Neuronal stem cell (in vitro differentiated cells): Measurements from ENCODE around the gene FOXF2.
"Not testable (repeated sequence)": the region's sequence is repeated elsewhere in the genome, so short reads cannot be mapped to it uniquely, and the experiment has no call there.

Experiments
- DNase-seq: peaks from one replicate; pipeline ENCODE4 v3.0.0-alpha.2; 2013; ENCODE audit warnings: low spot score
- H2AFZ ChIP-seq: one replicate; pipeline ENCODE4 v1.6.1; 2013; ENCODE audit warnings: mild to moderate bottlenecking, low read length, inconsistent platforms
- H2AK5ac ChIP-seq: 2 replicates; pipeline ENCODE4 v1.6.1; 2013; ENCODE audit warnings: low read depth, mild to moderate bottlenecking, inconsistent platforms, low read length, moderate library complexity, mixed read lengths
- H2BK120ac ChIP-seq: 2 replicates; pipeline ENCODE4 v1.6.1; 2013; ENCODE audit warnings: low read depth, mild to moderate bottlenecking, inconsistent platforms, low read length, moderate library complexity, mixed read lengths
- H2BK12ac ChIP-seq: one replicate; pipeline ENCODE4 v1.6.1; 2013; ENCODE audit warnings: low read length, inconsistent platforms
- H2BK15ac ChIP-seq: 2 replicates; pipeline ENCODE4 v1.6.1; 2013; ENCODE audit warnings: mild to moderate bottlenecking, low read length, inconsistent platforms, mixed read lengths
- H2BK5ac ChIP-seq: one replicate; pipeline ENCODE4 v1.6.1; 2013; ENCODE audit warnings: inconsistent platforms, mild to moderate bottlenecking, low read length, moderate library complexity
- H3K14ac ChIP-seq: one replicate; pipeline ENCODE4 v1.6.1; 2013; ENCODE audit warnings: low read length, inconsistent platforms
- H3K18ac ChIP-seq: 2 replicates; pipeline ENCODE4 v1.6.1; 2013; ENCODE audit warnings: low read length, inconsistent platforms
- H3K23ac ChIP-seq: 2 replicates; pipeline ENCODE4 v1.6.1; 2013; ENCODE audit warnings: low read depth, mild to moderate bottlenecking, mixed read lengths, low read length, inconsistent platforms; ENCODE audit not compliant: poor library complexity
- H3K27ac ChIP-seq: replicated peaks from 3 replicates; pipeline ENCODE4 v1.5.1; 2013; ENCODE audit warnings: low read length, inconsistent platforms
- H3K27me3 ChIP-seq, 3 experiments: 2 replicates each; pipeline ENCODE4 v1.6.1; 2013; ENCODE audit warnings: low read length in 3 of 3, mild to moderate bottlenecking in 2 of 3, inconsistent platforms in 1 of 3, low read depth in 1 of 3, mixed read lengths in 1 of 3, moderate library complexity in 1 of 3; ENCODE audit not compliant: control insufficient read depth in 3 of 3, insufficient read depth in 3 of 3
- H3K36me3 ChIP-seq, 2 donors: replicated peaks in 1 of 2; 2 replicates each; pipeline ENCODE4 v1.6.1; 2013; ENCODE audit warnings: low read length in 2 of 2; ENCODE audit not compliant: control insufficient read depth in 2 of 2, insufficient read depth in 2 of 2
- H3K4ac ChIP-seq: 2 replicates; pipeline ENCODE4 v1.6.1; 2013; ENCODE audit warnings: inconsistent platforms, mild to moderate bottlenecking, low read length, moderate library complexity
- H3K4me1 ChIP-seq, 2 donors: 1 replicate in 1 of 2; 2 replicates in 1 of 2; pipeline ENCODE4 v1.6.1; 2013; ENCODE audit warnings: low read length in 2 of 2, low read depth in 1 of 2; ENCODE audit not compliant: control insufficient read depth in 2 of 2, insufficient read depth in 1 of 2
- H3K4me2 ChIP-seq: one replicate; pipeline ENCODE4 v1.6.1; 2013; ENCODE audit warnings: mild to moderate bottlenecking, low read length, inconsistent platforms; ENCODE audit not compliant: insufficient read depth, poor library complexity, severe bottlenecking
- H3K4me3 ChIP-seq, 2 donors: 2 replicates each; pipeline ENCODE4 v1.5.1; 2013; ENCODE audit warnings: low read length in 2 of 2, mild to moderate bottlenecking in 2 of 2, inconsistent platforms in 1 of 2, moderate library complexity in 1 of 2
- H3K79me1 ChIP-seq: one replicate; pipeline ENCODE4 v1.6.1; 2013; ENCODE audit warnings: low read depth, mild to moderate bottlenecking, inconsistent platforms, low read length, moderate library complexity
- H3K9ac ChIP-seq: one replicate; pipeline ENCODE4 v1.6.1; 2013; ENCODE audit warnings: mild to moderate bottlenecking, low read depth, low read length, inconsistent platforms; ENCODE audit not compliant: poor library complexity
- H3K9me3 ChIP-seq, 2 donors: replicated peaks in 1 of 2; 2 replicates each; pipeline versions ENCODE3 to v1.6.1; 2013; ENCODE audit warnings: low read length in 2 of 2, mild to moderate bottlenecking in 2 of 2, inconsistent platforms in 1 of 2, low read depth in 1 of 2, mixed read lengths in 1 of 2, moderate library complexity in 1 of 2; ENCODE audit not compliant: control insufficient read depth in 2 of 2, insufficient read depth in 1 of 2
- H4K8ac ChIP-seq: one replicate; pipeline ENCODE4 v1.6.1; 2013; ENCODE audit warnings: low read depth, mild to moderate bottlenecking, inconsistent platforms, low read length, moderate library complexity
- H4K91ac ChIP-seq: one replicate; pipeline ENCODE4 v1.6.1; 2013; ENCODE audit warnings: low read length, low read depth, mild to moderate bottlenecking, inconsistent platforms; ENCODE audit not compliant: poor library complexity
- WGBS, 2 donors: extraction: QIAGEN DNeasy Blood & Tissue Kit; methylation state at CpG; one replicate each; pipeline ENCODE4 v1.1.7; 2013; ENCODE audit warnings: missing lambda C conversion rate in 2 of 2, mixed read lengths in 1 of 2; ENCODE audit not compliant: insufficient read length in 2 of 2, insufficient replicate concordance in 1 of 2; ENCODE audit errors: extremely low coverage in 2 of 2; 5-methylcytosine and 5-hydroxymethylcytosine counted together

The FOXF2 gene

DNA sequence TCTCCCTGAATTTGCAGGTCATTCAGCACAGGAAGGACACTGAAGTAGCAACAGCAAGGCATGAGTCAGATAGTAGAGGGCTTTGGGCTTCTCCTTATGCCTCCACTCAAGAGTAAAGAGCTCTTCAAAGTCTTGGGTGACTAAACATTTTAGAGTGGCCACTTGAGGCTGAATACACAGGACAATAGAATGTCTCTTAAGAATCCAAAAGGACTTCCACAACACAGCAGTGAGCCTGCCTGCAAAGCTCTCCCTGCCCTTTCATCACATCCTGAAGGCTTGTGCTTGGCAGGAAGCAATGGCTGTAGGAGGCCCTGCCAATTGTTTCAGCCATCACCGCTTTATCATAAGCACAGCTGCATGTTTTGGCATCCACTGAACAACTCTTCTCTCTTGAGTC, 40.7 kb upstream of the FOXF2 start:
- no peak overlapping the region for H2BK12ac ChIP-seq
- H3K9ac ChIP-seq, result no peak overlapping the region
- no peak overlapping the region for H2AK5ac ChIP-seq
- H3K4me2 ChIP-seq, result no peak overlapping the region
- no peak overlapping the region for H3K4me3 ChIP-seq
- no peak for DNase-seq
- H3K14ac ChIP-seq, result no peak overlapping the region
- no peak overlapping the region for H2BK5ac ChIP-seq
- no peaks in the 10 kb centered on the region for H3K79me1 ChIP-seq
- H3K4ac ChIP-seq, result no peak overlapping the region
- no peak overlapping the region for H4K91ac ChIP-seq
- H3K4me1 ChIP-seq, result peaks cover 1 to 2% of the 10 kb centered on the region in 2 donors
- no peak overlapping the region for H4K8ac ChIP-seq
- H3K9me3 ChIP-seq, result peaks cover 0 to 4% of the 10 kb centered on the region in 2 donors
- no peaks in the 10 kb centered on the region for H3K36me3 ChIP-seq
- no peak overlapping the region for H2BK15ac ChIP-seq
- H3K27ac ChIP-seq, result no peak overlapping the region
- H2BK120ac ChIP-seq, result no peak overlapping the region
- no peaks in the 10 kb centered on the region for H3K27me3 ChIP-seq
- H3K23ac ChIP-seq, result no peak overlapping the region
- no peak overlapping the region for H3K18ac ChIP-seq
- WGBS, 2 donors, result no CpG with 5 or more reads among the region's 1 CpG
- no peak overlapping the region for H2AFZ ChIP-seq

DNA sequence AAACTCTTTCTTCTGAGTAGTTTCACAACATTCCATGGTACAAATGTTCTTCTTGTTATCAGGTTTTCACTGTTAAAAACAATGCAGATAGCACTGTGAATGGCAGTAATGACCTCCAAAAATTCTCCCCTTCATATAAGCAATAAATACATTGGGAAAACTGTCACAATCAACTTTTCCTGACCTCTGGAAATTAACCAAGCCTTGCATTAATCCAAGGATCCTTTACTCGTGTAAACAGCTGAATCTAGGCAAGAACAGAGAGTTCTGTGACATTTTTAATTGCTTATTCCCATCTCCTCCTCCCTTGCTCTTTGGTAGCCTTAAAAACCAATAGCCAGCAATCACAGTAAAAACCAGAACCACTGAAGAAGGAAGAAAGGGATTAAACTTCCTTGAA, 39.7 kb upstream of the FOXF2 start:
- Histone ChIP-seq H2AK5ac (no peak overlapping the region), H3K18ac (no peak overlapping the region), H3K79me1 (no peaks in the 10 kb centered on the region), H3K36me3 (no peaks in the 10 kb centered on the region), H2BK15ac (no peak overlapping the region), H2BK5ac (no peak overlapping the region), H3K27me3 (no peaks in the 10 kb centered on the region), H3K9ac (no peak overlapping the region), H3K23ac (no peak overlapping the region), H4K8ac (no peak overlapping the region), H2BK120ac (no peak overlapping the region), H2BK12ac (no peak overlapping the region), H3K27ac (no peak overlapping the region), H3K4me2 (no peak overlapping the region), H3K4ac (no peak overlapping the region), H3K4me3 (no peak overlapping the region), H3K4me1 (peaks cover 1 to 2% of the 10 kb centered on the region in 2 donors), H2AFZ (no peak overlapping the region), H4K91ac (no peak overlapping the region), H3K14ac (no peak overlapping the region), H3K9me3 (peaks cover 0 to 4% of the 10 kb centered on the region in 2 donors)
- no peak for DNase-seq
- no CpG with 5 or more reads among the region's 1 CpG for WGBS, 2 donors

DNA sequence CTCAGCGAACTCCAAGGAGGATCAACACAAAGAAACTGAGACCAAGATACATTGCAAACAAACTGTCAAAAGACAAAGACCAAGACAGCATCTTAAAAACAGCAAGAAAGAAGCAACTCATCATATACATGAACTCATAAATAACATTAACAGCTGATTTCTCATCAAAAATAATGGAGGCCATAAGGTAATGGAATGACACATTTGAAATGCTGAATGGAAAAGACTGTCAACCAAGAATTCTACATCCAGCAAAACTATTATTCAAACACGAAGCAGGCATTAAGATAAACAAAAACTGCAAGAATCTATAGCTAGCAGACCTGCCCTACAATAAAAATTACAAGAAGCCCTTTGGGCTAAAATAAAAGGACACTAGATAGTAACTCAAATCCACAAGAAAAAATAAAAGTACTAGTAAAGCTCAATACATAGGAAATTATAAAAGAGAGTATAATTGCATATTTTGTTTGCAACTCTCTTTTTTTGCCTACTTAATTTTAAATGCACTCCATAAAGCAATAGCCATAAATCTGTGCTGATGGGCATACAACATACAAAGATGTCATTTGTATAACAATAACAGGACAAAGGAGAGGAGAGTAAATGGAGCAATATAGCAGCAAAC, 37.9 kb upstream of the FOXF2 start:
- Histone ChIP-seq H2BK12ac (no peak overlapping the region), H3K4me3 (no peak overlapping the region), H3K4me1 (peaks cover 1 to 2% of the 10 kb centered on the region in 2 donors), H3K27ac (no peak overlapping the region), H3K23ac (no peak overlapping the region), H2BK15ac (no peak overlapping the region), H3K9me3 (peaks cover 0 to 4% of the 10 kb centered on the region in 2 donors), H2BK5ac (no peak overlapping the region), H3K4ac (no peak overlapping the region), H2BK120ac (no peak overlapping the region), H3K79me1 (no peaks in the 10 kb centered on the region), H4K8ac (no peak overlapping the region), H3K14ac (no peak overlapping the region), H3K9ac (no peak overlapping the region), H4K91ac (no peak overlapping the region), H3K4me2 (no peak overlapping the region), H3K27me3 (no peaks in the 10 kb centered on the region), H3K36me3 (no peaks in the 10 kb centered on the region), H2AFZ (no peak overlapping the region), H3K18ac (no peak overlapping the region), H2AK5ac (no peak overlapping the region)
- no CpG with 5 or more reads among the region's 2 CpGs for WGBS, 2 donors
- no peak for DNase-seq

DNA sequence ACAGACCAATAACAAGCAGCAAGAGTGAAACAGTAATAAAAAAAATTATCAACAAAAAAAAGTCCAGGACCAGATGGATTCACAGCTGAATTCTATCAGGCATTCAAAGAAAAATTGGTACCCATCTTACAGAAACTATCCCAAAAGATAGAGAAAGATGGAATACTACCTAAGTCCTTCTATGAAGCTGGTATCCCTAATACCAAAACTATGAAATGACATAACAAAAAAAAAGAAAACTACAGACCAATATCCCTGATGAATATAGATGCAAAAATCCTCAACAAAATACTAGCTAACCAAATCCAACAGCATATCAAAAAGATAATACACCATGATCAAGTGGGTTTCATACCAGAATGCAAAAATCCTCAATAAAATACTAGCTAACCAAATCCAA, 34.3 kb upstream of the FOXF2 start:
- not testable (repeated sequence) for H2AK5ac ChIP-seq, H3K18ac ChIP-seq, H2BK15ac ChIP-seq, H2BK5ac ChIP-seq, H3K23ac ChIP-seq, H2BK12ac ChIP-seq, H3K9me3 ChIP-seq, H3K79me1 ChIP-seq, H3K4me1 ChIP-seq, H4K91ac ChIP-seq, H3K4me2 ChIP-seq, H4K8ac ChIP-seq, H3K9ac ChIP-seq, H3K27ac ChIP-seq, H3K27me3 ChIP-seq, H3K14ac ChIP-seq, H2BK120ac ChIP-seq, H3K4me3 ChIP-seq, H3K4ac ChIP-seq, H3K36me3 ChIP-seq, DNase-seq, H2AFZ ChIP-seq
